ENCODE measurements around the gene EVC. TPM values are rescaled to one million over a fixed set of nuclear protein-coding genes. Genes with fewer than 3 reads are reported as not detected.
"Not testable (repeated sequence)": the region's sequence is repeated elsewhere in the genome, so short reads cannot be mapped to it uniquely, and the experiment has no call there.

EVC gene
- polyA plus RNA-seq, 10 donors, result 12.9 to 22.9 (median 17.3) TPM

DNA sequence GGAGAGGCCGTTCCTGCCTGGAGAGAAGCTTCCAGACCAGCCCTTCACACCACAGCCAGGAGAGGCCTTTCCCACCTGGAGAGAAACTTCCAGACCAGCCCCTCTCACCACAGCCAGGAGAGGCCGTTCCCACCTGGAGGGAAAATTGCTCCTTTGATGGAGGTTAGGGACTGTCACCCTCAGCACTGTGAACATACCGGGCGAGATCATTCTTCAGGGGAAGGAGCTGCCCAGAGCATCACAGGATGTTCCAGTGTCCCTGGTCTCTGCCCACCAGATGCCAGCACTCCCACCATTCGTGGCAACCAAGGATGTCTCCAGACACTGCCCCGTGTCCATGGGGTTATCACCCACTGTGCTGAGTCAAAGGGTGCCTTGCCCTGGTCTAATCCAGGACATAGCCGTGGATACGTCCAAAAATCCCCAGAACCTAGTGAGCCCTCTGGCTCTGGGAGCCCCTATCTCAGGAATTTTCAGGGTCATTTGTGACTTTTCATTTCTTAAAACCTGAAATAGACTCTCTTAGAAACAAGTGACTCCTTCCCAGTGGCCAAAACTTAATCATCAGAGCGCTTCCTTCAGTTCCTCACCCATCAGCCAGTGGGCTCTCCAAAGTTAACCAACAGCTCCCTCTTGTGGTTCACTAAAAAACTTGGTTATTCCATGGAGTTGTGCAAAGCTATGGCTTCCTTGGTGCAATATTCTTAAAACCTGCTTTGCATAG lies 101.7 kb downstream of the EVC start:
- DNase-seq, result peak; percentile 61 to 74 (median 64)

DNA sequence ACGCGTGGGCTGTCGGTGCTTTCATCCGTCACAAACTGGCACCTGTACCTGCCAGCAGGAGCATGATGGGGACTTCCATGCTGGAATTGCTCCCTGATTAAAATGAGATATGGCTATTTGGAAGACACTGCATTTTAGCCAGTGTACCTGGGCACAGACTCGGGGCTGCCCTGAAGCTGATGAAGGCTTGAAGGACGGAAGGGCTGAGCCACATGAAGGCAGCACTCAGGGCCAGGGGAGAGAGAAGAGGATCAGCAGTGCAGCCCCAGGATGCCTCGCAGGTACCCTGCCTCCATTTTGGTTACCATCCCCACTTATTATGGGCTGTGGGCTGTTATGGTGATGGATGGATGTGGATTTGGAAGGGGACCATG lies 102.9 kb downstream of the EVC start:
- no peak for DNase-seq

DNA sequence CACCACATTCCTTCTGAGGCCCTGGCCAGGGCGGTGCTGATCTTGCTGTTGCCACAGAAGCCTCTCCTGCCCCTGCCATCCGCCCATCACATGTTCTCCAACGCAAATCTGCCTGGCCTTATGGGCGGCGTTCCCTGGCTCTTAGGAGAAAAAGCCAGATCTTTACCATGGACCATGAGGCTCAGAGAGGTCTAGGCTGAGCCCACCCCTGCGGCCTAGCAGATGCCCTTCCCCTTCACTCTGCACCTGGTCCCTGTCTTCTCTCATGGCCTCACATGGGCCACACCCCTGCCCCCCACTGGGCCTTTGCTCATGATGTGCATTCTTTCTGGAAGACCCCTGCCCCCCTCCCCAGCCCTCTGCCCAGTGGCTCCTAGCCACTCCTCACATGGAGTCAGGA lies 103.4 kb downstream of the EVC start:
- no peak for DNase-seq

DNA sequence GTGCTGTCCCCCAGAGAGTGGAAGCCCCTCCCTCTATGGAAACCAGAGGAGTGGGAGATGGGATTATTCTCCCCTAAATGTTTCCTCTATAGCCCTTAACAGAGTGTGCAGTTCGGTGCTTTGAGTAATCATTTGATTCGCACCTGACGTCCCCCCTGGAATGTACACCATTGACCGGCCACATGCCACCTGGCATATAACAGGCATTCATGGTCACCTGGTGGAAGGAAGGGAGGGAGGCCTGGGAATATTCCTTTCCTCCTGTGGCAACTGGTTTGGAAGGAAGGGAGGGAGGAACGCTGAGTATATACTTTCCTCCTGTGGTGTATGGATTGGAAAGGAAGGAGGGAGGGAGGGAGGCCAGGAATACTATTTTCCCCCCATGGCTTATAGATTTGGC lies 104.6 kb downstream of the EVC start:
- no peak for DNase-seq

DNA sequence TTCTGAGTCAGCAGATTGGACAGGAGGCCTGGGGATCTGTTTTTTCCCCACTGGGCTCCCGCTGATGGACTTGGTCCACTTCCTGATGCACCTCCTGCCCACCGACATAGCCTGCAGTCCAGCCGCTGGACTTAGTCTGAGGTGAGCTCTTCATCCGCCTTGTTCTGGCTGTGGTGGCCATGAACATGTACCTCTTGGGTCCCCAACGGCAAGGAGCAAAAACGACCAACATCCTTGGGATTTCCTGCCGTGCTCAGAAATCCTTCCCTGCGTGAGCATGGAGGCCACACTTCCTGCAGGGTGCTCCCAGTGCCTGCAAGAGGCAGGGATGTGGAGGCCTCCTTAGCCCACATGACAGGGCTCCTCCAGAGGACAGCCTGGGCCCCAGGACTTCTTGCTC lies 105.1 kb downstream of the EVC start:
- DNase-seq, result no peak

DNA sequence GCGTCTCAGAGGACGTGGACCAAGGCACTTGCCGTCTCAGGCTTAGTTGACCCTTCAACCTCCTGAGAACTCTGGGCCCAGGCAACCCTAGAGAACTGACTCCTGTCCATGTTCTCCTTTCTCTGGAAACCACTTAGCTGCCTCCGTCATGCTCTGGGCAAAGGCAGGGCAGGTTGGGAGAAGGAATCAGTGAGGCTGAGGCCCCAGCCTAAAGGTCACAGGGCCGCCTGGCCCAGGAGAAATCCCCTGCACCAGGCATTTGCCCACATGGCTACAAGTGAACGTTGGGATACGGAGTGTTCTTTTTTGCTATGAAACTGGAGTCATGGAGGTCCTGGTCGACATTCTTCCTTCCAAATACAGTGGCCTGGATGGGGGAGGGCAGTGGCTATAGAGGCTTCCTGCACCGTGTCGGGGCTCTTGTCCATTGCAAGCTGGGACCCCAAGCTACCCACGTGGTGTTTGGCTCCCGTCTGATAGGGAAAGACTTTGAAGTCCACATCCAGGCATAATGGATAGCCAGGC lies 105.9 kb downstream of the EVC start:
- DNase-seq, result no peak

DNA sequence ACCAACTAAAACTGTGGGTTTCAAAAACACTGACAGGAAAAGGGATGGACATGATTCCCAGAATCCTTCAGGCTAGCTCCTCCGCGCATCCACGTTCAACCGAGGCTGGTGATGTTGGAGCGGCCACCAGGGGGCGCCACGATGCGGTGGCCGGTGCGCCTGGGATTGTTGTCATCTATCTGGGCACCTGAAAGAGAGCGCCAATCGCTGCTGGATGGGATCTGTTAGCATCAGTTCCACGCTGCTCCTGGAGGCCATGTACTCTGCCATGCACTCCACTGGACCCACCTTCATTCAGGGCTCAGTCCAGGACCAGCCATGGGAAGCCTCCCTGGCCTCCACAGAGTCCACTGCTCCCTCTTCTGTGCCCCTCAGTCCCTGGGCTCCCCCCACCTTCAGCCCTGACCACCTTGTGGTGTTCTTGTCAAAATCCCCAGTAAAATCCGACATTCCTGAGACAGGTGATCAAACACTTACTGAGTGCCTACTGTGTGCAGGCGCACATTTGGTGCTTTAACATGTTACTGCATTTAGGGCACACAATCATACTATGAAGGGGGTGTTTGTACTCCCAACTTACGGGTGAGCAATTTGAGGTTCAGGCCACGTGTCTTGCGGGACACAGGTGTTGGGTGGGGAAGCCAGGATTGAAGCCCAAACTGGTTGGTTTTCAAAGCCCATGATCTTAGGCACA lies 110.8 kb downstream of the EVC start:
- DNase-seq, result no peak

DNA sequence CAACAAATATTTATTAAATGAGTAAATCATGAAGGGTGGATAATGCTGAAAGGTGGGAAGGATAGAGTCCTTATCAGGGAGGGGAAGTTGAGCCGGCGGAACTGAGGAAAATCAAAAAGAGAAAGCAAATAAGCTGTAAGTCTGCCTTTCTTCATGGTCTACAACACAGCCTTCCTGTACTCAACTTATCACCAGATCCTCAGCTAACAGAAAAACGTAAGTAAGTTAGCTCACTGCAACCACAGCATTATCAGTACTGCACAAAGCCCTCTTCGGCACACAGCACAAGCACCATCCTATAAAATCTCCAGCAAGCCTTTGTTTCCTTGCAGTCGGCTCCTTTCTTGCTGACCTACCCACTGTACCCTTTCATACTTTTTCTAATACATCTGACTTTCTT lies 111.6 kb downstream of the EVC start:
- no peak for DNase-seq

DNA sequence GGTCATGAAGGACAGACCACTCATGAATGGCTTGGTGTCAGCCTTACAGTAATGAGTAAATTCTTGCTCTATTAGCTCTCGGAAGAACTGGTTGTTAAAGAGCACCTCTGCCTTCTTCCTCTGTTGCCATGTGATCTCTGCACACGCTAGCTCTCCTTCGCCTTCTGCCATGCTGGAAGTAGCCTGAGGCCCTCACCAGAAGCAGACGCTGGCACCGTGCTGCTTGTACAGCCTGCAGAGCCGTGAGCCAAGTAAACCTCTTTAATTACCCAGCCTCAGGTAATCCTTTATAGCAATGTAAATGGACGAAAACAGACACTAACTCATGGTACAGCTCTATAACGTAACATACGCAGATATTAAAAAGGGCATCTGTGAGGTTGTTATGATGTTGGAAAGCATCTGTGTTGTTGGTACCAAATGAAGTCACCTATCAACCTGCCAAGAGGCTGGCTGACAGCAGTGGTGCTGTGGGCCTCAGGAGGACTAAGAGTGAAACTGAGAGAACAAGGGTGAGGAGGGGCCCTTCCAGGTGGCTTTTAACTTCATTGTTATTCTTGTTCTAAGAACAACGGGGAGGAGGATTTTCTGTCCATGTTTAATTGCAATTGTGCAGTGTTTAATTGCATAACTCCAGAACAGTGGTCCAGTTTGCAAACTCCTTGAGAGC lies 112.7 kb downstream of the EVC start:
- no peak for DNase-seq

DNA sequence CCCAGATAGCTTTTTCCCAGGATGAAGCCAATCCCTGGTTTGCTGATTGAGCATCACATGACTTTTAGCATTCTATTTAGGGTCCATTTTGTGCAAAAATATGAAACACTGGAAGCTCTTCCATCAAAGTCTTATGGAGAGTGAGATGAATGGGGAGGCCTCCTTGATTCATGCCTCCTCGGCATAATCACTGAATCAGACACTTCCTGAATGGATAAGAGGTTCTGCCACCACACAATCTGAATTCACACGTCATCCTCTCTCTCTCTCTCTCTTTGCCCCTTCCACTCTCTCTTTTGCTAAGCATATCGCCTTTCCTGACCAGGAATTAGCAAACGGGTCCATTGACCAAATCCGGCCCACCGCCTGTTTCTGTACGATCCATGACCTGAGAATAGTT lies 113.2 kb downstream of the EVC start:
- DNase-seq, result no peak

DNA sequence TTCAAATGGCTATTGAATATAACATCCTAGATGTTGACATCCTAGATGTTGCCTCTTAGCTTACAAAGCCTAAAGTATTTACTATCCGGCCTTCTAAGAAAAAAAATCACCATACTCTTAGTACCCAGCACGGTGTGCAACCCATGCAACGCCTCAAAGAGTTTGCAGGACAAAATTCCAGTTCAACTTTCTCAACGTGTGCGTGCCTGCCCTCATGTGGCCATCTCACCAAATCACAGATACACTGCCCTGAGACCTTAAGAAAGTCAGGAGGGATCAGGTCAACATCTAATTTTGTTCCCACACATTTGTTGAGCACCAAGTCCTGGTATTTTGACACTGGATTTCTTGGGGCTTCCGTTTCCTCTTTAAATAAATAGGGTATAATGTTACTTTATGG lies 113.6 kb downstream of the EVC start:
- DNase-seq, result no peak

DNA sequence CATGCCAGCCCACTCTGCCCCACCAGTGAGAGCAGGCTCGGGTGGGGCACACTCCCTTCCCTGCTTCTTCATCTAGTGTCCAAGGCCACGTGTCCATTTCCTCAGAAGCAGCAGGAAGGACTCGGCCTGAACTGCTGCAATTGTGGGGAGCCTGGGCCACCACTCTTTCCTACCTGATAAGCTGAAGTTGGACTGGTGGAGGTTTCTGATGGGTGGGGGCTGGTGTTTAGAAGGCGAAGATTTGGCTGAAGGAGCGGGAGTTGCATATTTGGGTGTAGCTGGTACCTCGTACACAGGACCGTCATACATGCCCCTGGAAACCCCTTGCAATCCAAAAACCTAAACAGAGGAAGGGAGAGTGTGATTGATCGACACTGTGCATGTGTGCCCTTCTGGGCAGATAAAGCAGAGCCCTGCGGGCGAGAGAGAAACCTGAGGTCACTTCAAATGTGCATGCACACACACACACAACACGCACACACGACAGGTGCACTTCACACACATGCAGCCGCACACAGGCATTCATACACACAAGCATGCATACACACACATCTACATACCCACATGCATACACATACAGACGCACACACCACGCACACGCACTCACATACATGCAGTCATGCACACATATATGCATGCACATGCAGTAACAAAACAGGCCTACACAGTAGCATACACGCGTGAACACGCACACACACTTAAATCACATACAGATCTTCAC lies 114.5 kb downstream of the EVC start:
- no peak for DNase-seq

DNA sequence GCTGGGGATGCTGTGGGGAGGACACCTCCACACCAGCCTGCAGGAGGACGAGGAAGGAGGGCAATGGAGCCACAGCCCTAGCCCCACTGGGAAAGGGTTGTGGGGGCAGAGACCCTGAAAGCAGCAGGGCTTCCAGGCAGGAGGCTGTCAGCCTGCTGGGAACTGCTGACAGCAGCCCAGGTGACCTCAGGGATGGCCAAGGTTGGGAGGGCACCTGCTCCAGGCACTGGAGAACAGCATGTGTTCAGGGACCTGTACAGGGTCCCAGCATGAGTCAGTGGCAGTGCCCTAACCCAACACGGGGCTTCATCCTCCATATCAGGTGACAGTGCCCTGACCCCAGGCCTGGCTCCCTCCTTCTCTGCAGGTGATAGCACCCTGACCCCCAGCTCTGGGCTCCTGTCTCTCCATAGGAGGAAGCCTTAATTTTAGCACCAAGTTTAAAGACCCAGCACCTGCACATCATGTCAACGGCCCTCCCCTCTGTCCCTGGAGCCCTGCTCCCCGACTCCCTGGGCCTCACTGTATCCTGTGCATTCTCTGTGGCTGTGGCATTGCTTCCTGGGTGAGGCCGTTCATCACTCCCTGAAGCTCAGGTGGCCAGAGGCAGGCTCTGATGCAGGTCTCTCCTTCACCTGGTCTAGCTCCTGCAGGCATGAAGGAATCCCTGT lies 115.6 kb downstream of the EVC start:
- DNase-seq, result no peak

DNA sequence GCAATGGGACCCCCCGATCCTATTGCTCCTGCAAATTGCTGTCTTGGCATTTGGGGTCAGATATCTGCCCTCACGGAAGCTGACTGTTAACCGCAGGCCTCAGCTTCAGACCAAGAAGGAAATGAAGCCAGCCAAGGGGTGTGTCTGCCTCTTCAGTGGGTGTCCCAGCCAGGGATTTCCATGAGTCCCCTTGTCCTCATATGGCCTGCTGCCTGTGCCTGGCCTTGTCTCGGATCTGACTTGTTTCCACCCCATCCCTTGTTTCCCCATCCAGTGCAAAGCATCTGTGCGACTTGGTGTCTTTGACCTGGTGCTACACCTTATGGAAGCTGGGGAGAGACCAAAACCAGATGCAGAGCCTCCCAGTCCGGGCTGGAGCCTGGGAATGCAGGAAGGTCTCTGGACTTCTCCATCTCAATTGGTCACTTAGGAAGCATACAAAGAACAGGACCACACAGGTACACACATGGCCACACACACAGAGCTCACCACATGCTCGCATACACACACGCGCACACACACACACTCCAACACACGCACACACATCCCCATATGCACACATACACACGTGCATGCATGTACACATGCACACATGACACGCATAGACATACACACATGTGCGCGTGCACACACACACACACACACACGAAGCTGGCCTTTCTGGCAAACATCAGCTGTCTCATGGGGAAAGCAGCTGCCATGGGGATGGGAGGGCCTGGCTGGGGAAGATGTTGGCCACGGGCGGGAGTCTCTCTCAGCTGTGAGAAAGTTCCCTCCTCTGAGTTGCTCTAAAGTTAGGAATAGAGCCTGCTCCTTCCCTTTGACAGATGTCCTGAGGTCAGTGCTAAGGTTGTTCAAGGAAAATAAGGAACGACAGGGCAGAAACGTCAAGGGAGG lies 116.4 kb downstream of the EVC start:
- DNase-seq, result peak in 1 of 3 donors; percentile 40

DNA sequence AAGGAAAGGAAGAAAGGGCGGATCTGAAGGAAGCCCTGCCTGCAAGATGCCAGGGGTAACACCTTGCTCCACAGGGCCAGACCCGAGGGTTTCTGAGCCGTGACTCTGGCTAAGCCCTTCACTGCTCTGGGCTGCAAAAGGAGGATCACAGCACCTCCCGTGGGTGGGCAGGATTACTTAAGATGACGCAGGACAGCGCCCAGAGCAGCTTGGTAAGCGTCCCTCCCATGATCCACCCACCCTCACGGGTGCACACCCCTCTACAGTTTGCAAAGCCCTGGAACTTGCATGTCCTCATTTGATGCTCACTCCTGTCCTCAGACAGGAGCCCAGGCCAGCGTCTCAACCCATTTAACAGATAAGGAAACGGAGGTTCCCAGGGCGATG lies 117.0 kb downstream of the EVC start:
- no peak for DNase-seq

DNA sequence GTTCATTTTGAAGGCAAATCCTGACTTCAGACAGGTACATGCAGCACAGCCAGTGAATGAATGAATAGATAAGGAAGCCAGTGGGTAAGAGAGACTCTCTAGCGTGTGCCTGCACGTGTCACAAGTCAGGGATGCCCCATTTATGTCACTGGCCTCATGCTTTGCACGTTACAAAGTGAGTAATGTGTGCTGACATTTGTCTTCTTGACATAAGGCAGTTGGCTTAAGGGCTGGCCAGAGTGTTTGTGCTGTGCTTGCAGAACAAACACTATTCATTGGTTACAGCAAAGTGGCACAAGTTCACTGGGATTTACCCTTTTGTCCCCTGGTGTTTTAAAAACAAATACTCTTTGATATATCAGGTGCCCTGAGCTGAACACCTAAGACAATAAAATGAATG lies 125.9 kb downstream of the EVC start:
- no peak for DNase-seq

DNA sequence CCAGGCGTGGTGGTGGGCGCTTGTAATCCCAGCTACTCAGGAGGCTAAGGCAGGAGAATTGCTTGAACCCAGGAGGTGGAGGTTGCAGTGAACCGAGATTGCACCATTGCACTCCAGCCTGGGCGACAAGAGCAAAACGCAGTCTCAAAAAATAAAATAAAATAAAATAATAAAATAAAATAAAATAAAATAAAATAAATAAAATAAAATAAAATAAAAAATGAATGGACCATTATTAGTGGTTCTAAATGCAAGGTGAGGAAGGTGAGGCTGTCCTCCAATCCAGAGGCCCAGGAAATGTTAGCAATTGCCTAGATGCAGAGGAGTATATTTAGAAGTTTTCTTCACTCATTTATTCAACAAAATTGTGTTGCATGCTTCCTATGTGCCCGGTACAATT lies 126.5 kb downstream of the EVC start:
- DNase-seq, result not testable (repeated sequence)

DNA sequence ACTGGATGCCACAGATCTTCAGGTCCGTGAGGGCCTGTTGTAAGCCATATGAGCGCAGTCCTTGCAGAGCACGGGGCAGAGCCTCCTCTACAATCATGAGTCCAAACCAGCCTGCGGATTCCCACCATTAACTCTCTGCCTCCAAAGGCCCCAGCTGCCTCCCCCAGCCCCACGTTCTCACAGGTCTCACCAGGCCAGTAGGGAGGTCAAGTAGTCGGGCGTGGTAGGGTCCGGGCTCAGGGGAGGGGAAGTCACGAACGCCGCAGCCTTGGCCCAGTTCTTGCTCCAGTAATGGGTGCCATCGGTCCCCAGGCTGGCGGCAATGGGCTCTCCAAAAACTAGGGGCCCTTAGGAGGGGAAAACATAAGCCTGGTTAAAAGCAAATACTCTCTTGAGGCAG lies 128.3 kb downstream of the EVC start:
- DNase-seq, result no peak

DNA sequence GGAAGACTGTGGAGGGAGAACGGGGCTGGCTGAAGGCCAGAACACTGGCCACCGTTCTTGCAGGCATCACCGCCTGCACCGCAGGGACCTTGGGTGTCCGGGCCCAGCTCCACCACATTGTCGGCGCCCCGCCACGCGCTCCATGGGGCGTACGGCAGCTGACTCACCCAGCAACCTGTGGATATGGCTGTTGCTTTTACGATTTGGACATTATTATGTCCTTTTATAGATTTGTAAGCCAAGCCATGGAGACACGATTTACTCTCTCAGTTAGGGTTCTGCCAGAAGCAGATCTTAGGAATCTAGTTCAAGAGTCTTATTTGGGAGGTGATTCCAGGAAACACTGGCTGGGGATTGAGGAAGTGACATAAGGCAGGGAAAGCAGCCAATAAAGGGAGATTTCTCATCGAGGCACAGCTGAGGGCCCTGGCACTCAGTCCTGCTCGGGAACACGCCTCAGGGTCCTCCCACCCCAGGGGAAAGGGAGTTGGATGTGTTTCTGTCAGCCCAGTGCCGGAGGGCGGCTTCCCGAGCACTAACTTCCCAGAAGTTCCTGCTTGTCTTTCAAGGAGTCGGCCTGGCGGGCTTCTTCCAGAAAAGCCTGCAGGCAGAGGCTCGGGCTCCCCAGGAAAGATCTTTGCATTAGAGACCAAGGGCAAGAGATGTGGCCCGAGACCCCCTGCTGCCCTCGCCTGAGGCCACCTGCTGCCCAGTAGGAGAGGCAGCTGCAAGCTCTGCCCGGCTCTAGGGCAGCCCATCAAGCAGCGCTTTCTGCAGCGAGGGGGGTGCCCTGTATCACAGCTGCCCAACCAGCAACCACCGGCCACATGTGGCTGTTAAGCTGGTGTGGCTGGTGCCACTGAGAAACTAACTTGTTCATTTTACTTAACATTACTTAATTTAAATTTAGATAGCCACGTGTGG lies 129.0 kb downstream of the EVC start:
- DNase-seq, result peak; percentile 66 to 95 (median 91)

DNA sequence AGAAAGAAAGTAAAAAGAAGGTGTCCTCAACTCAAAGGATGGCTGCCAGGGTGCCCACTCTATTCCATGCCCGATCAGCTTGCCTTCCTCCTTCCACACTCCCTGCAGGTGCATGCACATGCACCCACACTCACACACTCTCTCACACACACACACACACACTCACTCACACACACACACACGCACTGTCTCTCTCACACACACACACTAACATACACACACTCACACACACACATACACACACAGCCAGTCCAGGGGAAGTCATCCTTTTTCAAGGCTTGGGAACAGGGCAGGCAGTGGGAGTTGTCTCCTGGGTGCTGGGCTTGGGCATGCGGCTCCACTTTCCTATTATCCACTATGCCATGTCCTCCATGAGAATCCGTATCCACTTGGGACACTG lies 131.5 kb downstream of the EVC start:
- DNase-seq, result no peak

Data from muscle of back (tissue), 11 donors.